GM13976 (cell line): Measurements from ENCODE around the gene RIT2.

Source experiments
- DNase-seq: peaks from one replicate; pipeline ENCODE4 v3.0.0; 2012; ENCODE audit warnings: low spot score
- in situ Hi-C: fragments of 300-500 bp; cut with MboI; formaldehyde crosslinking; loops from one replicate; pipeline ENCODE4 v1.12.0; 2022; ENCODE audit warnings: low sequenced_read_pairs, mixed read lengths, inconsistent platforms; ENCODE audit not compliant: unreplicated experiment
- TF ChIP-seq, protein P1 (sequence below): IDR thresholded peaks from 2 replicates; pipeline ENCODE4 v1.5.1; 2012; ENCODE audit warnings: borderline replicate concordance, mild to moderate bottlenecking; ENCODE audit not compliant: insufficient read depth; ENCODE audit errors: extremely low read depth, missing control alignments, control extremely low read depth

The RIT2 gene

DNA sequence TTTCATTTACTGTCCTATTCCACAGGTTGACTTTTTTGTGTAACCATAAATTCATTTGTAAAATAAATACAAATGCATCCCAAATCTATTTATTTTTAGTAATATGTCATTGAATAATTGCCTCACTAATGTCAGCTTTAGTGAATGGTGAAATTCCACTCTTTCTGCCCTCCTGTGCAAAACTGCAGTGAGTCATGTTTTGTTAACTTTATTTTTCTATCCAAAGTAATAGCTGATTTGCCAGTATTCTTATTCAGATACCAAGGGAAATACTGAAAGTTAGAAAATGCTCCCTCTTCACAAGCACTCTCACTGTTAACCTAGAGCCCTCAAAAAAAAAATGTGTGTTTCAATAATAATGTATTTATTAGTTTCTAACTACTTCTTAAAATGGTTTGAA, 322.8 kb downstream of the RIT2 start:
- in situ Hi-C loops: no loop called here
- no peak for DNase-seq
- TF ChIP-seq, protein P1, sequence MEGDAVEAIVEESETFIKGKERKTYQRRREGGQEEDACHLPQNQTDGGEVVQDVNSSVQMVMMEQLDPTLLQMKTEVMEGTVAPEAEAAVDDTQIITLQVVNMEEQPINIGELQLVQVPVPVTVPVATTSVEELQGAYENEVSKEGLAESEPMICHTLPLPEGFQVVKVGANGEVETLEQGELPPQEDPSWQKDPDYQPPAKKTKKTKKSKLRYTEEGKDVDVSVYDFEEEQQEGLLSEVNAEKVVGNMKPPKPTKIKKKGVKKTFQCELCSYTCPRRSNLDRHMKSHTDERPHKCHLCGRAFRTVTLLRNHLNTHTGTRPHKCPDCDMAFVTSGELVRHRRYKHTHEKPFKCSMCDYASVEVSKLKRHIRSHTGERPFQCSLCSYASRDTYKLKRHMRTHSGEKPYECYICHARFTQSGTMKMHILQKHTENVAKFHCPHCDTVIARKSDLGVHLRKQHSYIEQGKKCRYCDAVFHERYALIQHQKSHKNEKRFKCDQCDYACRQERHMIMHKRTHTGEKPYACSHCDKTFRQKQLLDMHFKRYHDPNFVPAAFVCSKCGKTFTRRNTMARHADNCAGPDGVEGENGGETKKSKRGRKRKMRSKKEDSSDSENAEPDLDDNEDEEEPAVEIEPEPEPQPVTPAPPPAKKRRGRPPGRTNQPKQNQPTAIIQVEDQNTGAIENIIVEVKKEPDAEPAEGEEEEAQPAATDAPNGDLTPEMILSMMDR: no peak

DNA sequence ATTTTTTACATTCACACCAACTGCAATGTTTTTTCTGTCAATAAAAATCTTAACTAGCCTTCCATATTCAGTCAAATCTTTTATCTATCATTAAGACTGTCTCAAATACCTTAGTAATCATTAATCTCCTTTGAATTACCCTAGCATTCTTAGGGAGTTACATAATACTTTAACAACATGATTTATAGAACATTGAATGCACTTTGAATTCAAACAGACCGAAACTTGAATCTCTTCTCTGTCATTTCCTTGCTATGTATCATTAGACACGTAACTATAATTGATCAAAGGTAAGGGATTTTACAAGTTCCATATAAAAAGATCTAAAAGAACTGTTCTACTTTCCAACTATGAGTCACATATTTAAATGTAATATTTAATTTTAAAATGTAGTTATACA, 330.9 kb downstream of the RIT2 start:
- TF ChIP-seq, protein P1: no peak
- no peak for DNase-seq
- in situ Hi-C loops: no loop called here

DNA sequence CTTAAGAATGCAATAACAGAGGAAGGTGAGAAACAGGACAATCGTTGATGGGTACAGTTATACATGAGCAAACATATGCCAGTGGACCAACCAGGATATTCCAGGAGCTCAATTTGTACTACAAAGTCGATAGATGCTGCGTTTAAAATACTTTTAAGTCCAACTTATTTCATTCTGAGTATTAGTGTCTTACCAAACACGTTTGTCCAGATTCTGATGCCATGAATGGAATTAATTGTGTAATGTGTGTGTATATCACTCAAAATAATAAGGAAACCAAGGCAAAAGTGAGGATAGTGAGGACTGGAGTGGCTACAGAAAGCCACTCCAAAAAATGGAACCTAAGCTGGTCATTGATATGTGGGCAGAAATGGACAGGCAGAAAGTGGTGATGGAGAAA, 332.6 kb downstream of the RIT2 start:
- in situ Hi-C loops: no loop called here
- no peak for DNase-seq
- TF ChIP-seq, protein P1: no peak

DNA sequence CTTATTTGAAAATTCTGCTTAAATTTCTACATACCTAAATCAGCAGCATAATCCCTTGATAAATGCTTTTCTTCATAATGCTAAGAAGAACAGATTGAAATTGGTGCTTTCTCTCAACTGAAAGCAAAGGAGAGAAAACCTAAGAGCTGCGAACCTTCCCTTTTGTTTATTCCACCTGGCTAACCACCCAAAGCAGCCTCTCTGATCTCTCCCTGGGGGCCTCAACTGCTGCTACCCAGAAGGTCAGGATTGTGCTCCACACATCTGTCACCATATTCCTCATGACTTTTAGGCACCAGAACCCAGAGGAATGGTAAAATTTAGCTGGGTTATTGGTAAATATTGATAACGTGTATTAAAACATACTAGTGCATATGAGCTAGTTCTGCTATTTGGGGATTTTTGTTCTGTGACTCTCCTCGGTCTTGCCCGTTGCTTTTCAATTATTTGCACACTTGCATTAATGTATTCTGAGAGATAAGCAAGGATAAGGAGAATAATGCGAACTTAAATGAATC, 334.1 kb downstream of the RIT2 start:
- TF ChIP-seq, protein P1: no peak
- DNase-seq: no peak
- in situ Hi-C loops: no loop called here

DNA sequence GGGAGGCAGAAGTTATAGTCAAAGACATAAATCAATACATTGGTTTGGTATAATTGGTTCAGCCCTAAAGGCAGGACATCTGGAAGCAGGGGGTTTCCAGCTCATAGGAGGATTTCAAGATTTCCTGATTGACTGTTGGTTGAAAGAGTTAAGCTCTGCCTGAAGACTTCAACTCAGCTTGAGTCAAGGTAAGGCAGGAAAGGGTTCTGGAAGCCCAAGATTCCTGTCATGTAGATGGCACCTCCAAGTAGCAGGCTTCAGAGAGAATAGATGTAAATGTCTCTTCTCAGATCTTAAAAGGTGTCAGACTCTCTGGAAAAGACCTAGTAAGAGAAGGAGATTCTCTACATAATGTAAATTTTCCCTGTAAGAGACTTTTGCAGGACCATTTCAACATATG, 335.3 kb downstream of the RIT2 start:
- TF ChIP-seq, protein P1: no peak
- in situ Hi-C loops: no loop called here
- DNase-seq: no peak

DNA sequence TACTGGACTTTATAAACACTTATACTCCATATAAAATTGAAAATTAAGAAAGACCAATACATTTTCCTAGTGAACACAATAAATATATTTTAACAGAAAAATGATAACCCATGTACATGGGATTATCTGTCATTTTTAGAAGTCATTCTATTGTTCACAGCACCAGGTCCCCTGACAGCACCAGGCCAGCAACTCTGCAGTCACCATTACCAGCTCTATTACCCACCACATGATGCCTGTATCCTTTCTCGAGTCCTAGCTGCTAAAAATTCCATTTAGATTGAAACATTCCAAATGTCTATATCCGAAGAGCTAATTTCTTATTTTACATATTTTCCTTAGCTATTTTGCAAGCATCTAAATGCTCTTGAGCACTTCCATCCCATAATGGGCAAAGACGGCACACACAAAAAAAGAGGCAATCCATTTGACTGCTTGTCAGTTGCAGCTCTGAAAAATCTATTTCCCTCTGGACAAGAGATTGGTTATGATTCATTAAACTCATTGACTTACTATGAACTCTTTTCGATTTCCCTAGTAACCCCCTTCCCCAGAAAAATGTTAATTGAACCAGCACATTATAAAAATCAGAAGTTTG, 336.9 kb downstream of the RIT2 start:
- in situ Hi-C loops: no loop called here
- DNase-seq: no peak
- TF ChIP-seq, protein P1: no peak
